ENCODE data around the gene APBA2.

DNA sequence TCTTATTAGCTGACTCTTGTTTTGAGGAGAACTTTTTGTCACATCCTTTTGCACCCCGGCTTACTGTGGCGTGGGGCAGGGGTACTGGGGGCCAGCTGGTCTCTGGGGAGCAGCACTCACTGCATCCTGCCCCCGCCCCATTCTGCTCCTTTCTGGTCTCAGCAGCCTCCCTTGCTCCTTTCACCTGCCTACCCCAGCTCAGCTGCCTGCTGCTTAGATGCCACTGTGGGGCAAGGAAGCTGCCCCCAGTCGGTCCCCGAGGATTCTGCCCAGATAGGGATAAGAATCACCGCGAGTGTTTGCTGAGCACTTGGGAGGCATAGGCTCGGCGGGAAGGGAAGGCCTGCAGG is 32.0 kb downstream of the APBA2 start:
- TF ChIP-seq, protein P1, sequence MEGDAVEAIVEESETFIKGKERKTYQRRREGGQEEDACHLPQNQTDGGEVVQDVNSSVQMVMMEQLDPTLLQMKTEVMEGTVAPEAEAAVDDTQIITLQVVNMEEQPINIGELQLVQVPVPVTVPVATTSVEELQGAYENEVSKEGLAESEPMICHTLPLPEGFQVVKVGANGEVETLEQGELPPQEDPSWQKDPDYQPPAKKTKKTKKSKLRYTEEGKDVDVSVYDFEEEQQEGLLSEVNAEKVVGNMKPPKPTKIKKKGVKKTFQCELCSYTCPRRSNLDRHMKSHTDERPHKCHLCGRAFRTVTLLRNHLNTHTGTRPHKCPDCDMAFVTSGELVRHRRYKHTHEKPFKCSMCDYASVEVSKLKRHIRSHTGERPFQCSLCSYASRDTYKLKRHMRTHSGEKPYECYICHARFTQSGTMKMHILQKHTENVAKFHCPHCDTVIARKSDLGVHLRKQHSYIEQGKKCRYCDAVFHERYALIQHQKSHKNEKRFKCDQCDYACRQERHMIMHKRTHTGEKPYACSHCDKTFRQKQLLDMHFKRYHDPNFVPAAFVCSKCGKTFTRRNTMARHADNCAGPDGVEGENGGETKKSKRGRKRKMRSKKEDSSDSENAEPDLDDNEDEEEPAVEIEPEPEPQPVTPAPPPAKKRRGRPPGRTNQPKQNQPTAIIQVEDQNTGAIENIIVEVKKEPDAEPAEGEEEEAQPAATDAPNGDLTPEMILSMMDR (IDR thresholded peaks at IDR 0.05) = no peak
- TF ChIP-seq SMAD4 (CRISPR knock-in tag; IDR thresholded peaks at IDR 0.05) = no peak
- TF ChIP-seq AFF4 (CRISPR knock-in tag; IDR thresholded peaks at IDR 0.05; ENCODE audit: borderline replicate concordance) = no peak
- no peak for TF ChIP-seq ATF6 (CRISPR knock-in tag; IDR thresholded peaks at IDR 0.05)
- no peak for TF ChIP-seq ETV6 (CRISPR knock-in tag; IDR thresholded peaks at IDR 0.05)
- no peak for TF ChIP-seq ATF2 (CRISPR knock-in tag; IDR thresholded peaks at IDR 0.05; ENCODE audit: borderline replicate concordance, low read depth)
- no peak for TF ChIP-seq FOXP4 (CRISPR knock-in tag; IDR thresholded peaks at IDR 0.05)
- no peak for TF ChIP-seq HMGA2 (CRISPR knock-in tag; IDR thresholded peaks at IDR 0.05)
- no peak for TF ChIP-seq MAX (CRISPR knock-in tag; IDR thresholded peaks at IDR 0.05)
